NCI-H2171 (cell line): Measurements from ENCODE around the gene CLDN18.

ENCODE experiments used
- DNase-seq: peaks from one replicate; lab custom pipeline; 2025; lab: John Stamatoyannopoulos, UW

Gene CLDN18

DNA sequence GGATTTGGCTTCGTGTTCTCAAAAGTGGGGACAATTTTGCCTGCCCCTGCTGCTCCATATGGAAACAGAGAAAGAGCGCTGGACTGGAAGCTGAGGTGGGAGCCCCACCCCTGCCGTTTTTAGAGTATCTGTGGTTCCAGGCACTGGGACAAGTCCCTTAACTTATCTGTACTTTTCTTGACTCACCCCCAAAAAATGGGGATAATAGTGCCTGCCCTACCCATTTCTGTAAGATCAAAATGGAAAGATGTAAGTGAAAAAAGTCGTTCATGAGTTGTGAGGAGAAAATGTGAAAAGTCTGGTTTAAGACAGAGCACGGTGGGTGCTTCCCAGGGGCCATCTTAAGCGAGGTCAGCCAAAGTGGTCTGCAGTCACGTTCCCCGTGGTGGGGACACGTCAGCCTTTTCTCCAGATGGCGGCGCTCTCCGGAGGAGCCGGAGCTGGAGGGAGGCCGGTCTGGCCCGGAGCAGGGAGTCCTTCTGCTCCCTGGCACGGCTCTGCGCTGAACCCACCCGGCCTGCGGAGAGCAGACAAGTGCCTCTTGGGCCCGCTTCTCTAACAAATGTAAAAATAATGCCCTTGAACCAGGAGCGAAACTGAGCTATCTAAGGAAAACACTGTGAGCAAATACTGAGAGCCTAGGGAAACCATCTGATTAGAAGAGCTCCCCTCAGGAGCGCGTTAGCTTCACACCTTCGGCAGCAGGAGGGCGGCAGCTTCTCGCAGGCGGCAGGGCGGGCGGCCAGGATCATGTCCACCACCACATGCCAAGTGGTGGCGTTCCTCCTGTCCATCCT is at the start of gene CLDN18:
TSS of gene CLDN18 (plus strand) at position 690 of the 797 bp plus-strand sequence. CDS start at position 751, 61 bp downstream.
- DNase-seq: no peak

DNA sequence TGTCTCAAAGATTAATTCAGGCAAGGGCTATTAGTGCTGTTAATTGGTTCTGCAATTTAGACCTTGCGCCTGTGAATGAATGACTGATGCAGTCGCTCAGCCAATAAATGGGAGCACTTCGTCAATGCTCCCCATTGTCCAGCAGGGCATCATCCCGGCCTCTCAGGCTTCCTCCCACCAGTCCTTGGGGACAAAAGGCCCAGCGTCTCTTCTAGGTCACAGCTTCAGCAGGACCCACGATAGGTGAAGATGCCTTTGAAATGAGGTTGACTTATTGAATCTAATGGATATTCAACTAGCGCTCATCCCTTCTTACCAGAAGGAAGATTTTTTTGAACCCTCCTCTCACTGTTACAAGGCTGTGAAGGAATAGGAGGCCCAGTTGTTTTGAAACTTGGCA is 47.7 kb upstream of the CLDN18 start:
- no peak for DNase-seq

DNA sequence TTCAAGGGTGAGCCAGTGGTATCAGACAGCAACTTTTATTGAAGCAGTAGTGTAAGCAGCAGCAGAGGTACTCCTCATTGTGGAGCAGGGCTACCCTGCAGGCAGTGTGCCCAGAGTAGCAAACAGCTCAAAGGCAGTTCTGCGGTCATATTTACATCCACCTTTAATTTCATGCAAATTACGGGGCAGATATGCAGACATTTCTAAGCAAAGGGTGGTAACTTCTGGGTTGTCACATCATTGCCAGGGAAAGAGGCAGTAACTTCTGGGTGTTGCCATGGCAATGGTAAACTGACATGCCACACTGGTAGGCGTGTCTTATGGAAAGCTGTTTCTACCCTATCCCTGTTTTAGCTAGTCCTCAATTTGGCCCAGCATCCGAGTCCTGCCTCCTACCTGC is 46.5 kb upstream of the CLDN18 start:
- no peak for DNase-seq

GRCh38 chr3:137970914-137971831 is 38.8 kb upstream of the CLDN18 start:
- DNase-seq: peak; percentile 76

DNA sequence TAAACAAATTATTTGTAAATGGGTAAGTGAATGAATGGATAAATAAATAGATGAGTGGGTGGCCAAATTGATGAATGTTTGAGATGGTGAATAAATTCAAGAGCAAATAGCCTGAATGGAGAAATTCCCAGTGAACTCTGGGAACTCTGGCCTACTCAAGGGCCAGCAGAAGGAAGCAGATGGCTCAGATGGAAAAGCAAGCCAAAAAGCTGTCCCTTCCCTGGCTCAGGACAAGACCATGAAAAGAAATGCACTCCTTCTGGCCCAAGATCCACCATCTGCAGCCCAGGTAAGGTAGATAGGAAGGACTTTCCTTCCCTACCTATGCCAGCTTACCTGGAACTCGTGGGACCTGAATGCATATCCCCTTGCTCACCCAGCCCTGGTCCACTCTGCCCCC is 37.6 kb upstream of the CLDN18 start:
- no peak for DNase-seq

DNA sequence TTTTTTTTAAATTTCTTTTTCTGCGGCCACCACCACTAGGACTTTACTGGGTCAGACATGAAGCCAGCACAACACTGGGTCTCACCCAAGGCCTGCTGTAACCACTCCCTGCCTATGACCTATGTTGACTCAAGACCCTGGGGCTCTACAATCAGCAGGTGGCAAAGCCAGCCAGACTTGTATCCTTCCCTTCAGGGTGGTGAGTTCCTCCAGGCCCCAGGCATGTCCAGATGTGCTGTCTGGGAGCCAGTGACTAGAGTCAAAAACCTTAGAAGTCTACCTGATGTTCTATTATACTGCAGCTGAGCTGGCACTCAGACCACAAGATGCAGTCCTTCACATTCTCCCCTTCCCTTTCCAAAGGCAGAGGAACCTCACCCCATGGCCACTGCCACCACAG is 31.6 kb upstream of the CLDN18 start:
- DNase-seq: no peak

DNA sequence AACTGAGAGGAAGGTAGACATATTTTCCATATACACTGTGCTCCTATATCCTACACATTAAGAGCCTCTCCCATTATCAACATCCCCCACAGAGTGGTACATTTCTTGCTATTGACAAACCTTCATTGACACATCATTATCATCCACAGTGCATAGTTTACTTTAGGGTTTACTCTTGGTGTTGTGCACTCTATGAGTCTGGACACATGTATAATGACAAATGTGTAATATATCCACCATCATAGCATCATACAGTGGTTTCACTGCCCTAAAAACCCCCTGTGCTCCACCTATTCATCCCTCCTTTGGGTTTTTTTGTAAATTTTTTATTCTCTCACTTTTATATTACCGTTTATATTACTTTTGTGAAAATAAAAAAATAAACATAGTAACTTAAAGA is 22.2 kb upstream of the CLDN18 start:
- no peak for DNase-seq

DNA sequence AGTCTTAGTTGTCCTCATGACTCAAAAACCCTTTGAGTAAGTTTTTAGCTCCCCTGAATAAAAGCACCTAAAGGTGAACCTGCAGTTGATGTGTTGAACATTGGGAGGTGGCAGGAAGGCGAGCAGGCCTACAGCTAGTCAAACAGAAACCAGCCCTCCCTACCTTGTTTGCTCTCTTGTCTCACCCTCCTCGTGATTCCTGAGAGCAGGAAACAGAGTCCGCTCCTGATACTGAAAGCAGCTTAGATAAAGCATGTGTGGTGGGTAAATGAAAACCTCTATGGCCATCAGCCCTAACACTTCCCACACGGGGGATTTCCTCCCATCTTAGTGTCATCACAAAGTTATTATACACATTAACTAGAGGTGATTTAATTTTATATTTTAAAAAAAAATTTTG is 21.8 kb upstream of the CLDN18 start:
- DNase-seq: no peak

DNA sequence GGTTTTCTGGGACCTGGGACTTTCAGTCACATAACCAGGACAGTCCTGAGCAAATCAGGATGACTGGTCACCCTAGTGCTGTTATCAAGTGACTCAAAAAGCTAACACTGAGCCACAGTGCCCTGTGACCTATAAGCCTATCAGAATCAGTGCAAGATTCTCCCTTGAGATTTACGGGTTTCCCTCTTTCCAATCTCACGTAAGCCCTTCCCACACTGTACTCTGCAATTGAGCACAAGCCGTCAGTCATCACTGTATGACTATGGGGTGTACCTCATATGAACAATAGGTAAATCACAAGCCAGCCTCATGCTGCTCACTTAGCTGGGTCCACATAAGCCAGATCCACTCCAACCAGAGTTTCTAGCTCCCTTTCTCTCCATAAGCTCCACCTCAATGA is 21.0 kb upstream of the CLDN18 start:
- DNase-seq: no peak

DNA sequence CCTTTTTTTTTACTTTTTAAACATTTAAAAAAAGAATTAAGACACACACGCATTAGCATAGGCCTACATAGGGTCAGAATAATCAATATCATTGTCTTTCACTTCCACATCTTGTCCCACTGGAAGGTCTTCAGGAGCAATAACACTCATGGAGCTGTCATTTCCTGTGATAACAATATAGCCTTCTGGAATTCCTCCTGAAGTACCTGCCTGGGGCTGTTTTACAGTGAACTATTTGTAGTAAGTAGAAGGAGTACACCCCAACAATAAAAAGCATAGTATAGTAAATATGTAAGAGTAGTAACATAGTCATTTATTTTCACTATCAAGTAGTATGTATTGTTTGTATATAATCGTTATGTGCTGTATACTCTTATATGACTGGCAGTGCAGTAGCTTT is 19.5 kb upstream of the CLDN18 start:
- no peak for DNase-seq

- DNase-seq: no peak
These were observed 17.4 kb upstream of the CLDN18 start for GRCh38 chr3:137992592-137992991.

DNA sequence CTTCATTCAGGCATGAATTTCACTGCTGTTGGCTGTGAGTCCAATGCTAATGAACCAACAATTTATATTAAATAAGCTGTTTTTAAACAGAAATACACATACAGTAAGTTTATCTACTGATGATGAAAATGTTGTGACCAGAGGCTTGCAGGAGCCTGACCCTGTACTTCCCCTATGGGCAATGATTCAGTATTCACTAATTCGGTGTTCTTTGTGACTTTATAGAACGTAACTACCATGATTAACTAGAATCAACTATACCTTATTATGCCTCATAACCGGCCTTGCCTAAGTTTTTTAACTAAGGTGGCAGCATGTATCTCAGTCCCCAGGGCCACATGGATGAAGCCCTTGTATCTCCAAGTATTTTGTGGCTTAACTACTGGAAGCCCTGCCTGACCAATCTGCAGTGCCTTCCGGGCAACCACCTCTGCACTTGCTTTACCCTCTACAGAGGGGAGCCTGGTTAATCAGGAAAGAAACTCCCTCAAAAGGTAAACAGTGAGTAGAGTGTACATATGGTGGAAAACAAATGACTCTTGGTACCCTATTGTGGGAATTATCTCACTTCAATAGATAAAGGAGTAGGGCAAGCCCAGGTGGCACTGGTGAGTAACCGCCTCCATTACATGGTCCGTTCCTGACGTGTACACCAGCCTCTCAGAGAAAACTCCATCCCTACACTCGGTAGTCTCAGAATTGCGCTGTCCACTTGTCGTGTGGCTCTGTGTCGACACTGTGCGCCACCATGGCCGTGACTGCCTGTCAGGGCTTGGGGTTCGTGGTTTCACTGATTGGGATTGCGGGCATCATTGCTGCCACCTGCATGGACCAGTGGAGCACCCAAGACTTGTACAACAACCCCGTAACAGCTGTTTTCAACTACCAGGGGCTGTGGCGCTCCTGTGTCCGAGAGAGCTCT is 11.6 kb upstream of the CLDN18 start:
- peak; percentile 43 for DNase-seq

DNA sequence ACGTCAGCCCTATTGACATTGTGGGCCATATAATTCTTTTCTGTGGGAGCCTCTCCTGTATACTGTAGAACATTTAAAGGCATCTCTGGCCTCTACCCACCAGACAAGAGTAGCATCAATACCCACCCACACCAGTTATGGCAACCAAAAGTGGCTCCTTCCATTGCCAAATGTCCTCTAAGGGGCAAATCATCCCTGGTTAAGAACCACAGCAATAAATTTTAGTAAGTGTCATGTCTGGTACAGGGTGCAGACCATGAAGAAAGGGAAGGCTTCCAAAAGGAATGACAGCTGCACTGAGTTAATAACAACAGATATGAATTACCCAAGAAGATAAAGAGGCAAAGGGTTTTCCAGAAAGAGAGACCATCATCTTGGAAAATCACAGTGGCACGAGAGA is 6.9 kb upstream of the CLDN18 start:
- DNase-seq: no peak

DNA sequence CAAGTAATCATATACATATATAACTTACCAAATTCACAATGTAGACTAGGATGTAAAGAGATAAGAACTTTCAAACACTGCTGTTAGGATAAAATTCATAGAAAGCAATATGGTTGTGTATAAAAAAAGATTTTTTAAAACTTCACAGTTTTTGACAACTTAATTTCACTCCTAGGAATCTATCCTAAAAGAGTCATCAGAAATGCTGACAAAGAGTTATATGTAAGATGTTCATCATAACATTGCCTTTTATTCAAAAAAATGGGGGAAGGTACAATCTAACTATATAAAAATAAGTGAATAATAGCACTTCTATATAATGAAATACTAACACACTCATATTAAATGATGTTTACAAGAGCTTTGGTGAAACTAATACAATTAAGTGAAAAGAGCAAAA is 4.3 kb upstream of the CLDN18 start:
- DNase-seq: no peak

DNA sequence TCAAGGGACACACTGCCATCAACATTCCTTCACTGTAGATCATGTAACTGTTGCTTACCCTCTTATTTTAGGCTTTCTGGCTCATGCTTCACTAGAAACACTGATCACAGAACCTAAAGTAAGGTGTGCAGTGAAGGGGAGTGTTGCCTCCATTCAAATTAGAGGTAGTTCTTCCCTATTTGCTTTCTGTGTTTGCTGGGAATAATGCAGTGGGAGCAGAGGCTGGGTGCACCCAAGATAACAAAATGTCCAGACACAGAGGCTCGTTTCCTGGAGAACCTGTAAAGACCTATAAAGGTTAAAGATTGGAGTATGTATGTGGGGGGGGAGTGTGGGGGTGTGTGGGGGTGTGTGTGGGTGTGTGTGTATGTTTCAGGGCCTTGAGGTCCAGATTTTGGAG is 2.1 kb upstream of the CLDN18 start:
- DNase-seq: no peak

DNA sequence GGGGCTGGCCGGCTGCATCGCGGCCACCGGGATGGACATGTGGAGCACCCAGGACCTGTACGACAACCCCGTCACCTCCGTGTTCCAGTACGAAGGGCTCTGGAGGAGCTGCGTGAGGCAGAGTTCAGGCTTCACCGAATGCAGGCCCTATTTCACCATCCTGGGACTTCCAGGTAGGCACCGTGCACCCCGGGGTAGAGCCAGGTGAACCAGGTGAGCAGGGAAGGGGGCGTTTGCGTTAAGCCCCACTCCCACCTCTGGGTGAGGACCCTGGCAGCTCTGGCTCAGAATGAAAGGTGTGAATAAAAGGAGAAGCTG is 267 bp downstream of the CLDN18 start:
- no peak for DNase-seq

DNA sequence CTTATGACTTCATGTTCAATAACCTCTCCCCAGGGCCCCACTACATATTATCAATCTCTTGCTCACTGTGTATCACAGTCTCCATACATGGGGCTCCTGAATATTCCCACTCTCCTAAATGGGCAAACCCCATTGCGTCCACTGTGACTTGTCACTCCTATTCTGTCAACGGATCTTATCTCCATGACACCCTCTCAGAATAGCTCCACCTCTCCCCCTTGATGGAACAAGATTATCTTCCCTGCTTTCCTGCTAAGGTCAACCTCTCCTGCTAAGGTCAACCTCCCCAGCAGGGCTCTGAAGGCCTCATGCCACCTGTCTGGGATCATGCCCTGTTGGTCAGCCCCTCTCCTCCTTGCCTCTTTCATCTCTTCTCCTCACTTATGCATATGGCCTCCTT is 1.8 kb downstream of the CLDN18 start:
- no peak for DNase-seq

- DNase-seq: no peak
These were observed 2.6 kb downstream of the CLDN18 start for GRCh38 chr3:138012526-138012925.

DNA sequence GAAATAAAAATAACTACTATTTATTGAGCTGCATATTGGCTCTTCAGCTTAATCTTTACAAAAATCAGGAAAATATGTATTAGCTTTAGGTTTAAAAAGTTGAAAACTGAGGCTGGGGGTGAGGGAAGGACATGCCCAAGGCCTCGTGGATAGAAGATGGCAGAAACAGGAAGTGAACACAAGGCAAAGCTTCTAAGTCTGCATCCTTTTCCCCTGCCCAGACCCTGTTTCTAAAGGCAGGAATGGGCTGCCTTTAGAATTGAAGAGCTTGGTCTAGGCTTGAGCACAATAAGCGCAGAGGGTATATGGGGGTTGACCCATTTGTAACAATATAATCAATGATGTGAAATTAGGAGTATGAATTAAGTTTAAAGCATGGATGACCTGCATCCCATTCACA is 6.1 kb downstream of the CLDN18 start:
- DNase-seq: no peak

DNA sequence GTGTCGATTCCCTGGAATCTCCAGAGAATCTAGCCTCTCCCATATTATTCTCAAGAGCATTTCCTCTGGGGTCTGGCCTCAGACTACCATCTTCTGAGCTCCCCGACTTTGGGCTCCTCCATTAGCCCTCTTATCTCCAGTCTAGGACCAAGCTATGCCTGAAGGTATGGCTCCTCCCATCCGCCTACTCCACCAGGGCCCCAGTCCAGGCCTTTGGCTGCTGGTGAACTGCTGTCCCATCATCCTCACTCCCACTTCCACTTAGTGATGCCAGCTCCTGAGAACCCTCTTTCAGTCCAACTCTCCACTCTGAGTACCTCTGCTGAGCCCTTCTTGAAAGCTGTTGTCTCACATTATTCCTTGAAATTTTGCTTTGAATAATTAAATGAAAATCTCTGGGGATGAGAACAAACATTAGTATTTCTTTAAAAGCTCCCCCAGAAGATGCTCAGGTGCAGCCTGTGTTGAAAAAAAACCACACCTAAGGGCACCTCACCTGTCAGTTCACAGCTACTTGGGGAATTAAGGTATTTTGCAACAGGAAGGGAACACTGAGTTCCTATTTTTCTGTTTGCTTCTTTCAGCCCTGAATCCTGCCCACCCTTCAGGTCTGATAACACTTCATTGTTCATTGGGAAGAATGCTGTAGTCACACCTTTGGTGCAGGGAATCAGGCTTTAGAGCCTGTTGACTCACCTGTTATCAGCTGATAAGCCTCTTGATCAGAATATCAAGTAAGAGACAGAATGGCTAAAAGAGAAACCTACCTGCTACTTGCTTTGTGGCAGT is 9.5 kb downstream of the CLDN18 start:
- no peak for DNase-seq

GRCh38 chr3:138023754-138024153 is 13.8 kb downstream of the CLDN18 start:
- no peak for DNase-seq

DNA sequence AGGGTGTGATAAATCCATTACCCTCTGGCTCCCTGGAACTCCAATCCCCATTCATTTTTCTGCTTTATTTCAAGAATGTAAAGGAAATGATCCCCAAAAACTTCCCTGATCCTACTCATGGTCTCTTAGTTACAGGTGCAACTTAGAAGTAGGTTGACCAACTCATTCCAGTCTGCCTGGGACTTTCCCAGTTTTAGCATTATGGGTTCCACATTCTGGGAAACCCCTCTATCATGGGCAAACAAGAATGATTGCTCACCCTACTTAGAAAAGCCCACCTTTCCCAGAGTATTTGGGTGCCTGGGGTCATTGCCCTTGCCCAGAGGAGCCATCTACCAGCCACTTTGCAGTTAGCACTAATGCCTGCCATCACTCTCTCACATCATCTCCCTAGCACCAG is 15.6 kb downstream of the CLDN18 start:
- DNase-seq: no peak
